NCI-H2171 (cell line): ENCODE measurements around the gene LRRC75A.
A peak's percentile ranks its signal among the peaks of the same experiment; 100 is the strongest.
"Not testable (repeated sequence)": the region's sequence is repeated elsewhere in the genome, so short reads cannot be mapped to it uniquely, and the experiment has no call there.

Source experiments
- DNase-seq: peaks from one replicate; lab custom pipeline; 2025; lab: John Stamatoyannopoulos, UW

Gene LRRC75A

DNA sequence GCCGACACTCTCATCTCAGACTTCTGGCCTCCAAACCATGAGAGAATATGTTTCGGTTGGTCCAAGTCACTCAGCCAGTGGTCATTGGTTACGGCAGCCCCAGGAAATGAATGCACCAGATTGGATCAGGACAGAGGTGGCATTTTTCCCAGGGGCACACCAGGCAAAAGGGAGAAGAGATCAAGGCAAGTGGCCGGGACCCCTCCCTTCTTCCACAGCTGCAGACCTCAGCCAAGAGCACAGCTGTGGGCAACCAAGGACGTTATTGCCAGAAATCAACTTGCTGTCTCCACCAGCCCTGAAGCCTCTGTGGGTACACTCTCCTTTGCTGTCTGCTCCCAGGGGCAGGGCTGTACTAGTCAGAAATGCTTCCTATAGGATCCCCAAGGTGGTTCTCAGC lies 20.7 kb downstream of the LRRC75A start:
- DNase-seq = no peak

DNA sequence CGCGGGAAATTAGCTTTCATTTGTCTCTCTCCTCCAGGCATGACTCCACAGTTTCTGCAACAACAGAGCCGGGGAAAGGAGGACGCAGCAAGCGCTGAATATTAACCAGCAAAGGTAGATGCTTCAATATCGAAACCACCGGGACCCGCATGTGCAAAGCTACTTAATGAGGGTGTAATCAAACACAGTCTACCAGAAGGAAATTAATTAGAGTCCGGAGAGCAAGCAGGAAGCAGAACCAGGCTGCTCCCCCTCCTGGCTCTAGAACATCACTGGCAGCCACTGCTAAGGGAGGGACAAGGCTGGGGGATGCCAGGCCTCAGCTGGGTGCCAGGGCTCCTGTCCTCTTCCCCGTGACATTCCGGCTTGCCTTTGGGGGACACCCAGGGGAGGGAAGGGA lies 21.7 kb downstream of the LRRC75A start:
- DNase-seq = peak; percentile 17

DNA sequence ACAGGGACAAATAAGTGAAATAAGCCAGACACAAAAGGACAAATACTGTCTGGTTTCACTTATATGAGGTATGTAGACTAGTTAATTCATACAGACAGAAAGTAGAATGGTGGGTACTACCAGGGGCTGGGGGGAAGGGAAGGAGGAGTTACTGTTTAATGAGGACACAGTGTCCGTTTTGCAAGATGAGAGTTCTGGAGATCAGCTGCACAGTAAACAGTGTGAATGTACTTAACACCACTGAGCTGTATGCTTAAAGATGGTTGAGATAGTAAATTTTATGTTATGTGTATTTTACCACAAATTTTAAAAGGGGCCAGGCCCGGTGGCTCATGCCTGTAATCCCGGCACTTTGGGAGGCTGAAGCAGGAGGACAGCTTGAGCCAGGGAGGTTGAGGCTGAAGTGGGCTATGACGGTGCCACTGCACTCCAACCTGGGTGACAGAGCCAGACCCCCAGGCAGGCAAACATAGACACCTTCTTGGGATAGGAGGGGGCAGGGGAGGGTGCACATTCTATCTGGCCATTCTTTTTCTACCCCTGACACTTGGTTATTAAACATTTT lies 23.5 kb downstream of the LRRC75A start:
- no peak for DNase-seq

DNA sequence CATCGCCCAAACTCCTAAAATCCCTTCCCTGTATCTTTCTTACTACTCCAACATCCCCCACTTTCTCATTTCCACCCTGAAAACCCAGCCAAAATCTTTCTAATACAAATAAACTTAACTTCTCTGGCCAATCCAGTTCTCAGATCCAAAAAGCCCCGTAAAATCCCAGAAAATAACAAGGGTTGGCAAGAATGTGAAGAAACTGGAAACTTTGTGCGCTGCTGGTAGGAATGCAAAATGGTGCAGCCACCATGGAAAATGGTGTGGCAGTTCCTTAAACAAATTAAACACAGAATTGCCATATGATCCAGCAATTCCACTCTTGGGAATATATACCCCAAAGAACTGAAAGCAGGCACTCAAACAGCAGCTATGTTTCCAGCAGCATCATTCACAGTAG lies 24.1 kb downstream of the LRRC75A start:
- no peak for DNase-seq

DNA sequence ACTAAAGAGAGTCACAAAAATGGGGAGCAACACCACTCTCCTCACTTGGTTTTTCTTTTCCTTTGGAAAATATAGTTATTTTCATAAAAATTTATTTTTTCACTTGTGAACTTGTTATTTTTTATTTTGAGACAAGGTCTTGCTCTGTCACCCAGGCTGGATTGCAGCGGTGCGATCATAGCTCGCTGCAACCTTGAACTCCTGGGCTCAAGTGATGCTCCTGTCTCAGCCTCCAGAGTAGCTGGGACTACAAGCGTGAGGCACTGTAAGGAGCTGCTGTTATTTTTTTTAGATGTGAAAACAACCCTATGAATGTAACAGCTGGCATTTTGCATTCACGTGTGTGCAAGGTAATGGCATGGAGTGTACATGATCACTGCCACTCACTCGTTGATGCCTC lies 24.9 kb downstream of the LRRC75A start:
- DNase-seq = no peak

DNA sequence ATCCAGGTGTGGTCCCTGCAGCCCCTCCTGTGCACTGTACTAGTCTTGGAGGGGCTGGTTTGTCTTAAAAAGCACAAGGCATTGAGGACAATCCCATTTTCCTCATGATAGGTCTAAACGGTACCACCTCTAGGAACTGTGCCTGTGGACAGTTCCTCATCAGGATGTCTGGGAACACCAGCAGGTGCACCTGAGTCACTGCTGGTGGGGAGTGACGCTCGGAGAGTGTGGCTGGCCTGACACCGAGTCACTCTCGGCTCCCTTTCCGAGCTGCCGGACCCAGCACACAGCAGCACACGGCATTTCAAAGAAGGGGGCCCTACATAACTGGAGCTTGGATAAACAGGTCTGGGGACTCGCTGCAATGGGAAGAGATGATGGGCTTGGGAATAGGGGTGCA lies 25.6 kb downstream of the LRRC75A start:
- DNase-seq = no peak

DNA sequence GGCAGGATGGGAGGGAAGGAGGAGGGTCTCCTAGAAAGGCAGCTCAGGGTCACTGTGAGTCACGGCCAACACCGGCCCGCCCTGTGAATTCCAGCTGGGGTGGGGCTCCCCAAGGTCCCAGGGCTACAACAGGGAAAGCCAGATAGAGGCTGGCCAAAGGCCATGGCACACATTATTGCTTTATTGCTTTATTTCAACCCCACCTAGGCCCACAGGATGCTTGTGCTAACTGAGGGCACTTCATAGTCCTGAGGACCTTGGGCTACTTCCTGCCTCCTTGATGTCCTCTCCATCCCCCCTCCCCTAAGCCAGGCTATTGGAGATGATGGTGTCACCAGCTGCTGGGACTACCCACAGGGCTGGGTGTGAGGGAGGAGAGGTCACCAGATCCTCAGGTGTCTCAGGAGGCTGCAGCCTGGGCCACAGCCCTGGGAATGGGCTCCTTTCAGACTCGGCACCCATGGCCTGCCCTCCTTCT lies 26.1 kb downstream of the LRRC75A start:
- no peak for DNase-seq

DNA sequence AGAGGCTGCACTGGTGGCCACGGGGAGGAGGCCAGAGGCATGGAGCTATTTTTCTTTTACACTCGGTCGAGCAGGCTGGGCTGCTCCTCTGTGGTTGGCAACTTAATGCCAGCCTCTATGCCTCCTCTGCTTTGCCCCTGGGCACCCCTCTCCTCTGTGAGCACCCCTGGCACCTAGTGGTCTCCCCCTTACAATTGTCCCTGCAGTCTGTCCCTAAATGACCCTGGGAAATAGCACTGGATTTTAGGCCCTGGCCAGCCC lies 27.0 kb downstream of the LRRC75A start:
- no peak for DNase-seq

DNA sequence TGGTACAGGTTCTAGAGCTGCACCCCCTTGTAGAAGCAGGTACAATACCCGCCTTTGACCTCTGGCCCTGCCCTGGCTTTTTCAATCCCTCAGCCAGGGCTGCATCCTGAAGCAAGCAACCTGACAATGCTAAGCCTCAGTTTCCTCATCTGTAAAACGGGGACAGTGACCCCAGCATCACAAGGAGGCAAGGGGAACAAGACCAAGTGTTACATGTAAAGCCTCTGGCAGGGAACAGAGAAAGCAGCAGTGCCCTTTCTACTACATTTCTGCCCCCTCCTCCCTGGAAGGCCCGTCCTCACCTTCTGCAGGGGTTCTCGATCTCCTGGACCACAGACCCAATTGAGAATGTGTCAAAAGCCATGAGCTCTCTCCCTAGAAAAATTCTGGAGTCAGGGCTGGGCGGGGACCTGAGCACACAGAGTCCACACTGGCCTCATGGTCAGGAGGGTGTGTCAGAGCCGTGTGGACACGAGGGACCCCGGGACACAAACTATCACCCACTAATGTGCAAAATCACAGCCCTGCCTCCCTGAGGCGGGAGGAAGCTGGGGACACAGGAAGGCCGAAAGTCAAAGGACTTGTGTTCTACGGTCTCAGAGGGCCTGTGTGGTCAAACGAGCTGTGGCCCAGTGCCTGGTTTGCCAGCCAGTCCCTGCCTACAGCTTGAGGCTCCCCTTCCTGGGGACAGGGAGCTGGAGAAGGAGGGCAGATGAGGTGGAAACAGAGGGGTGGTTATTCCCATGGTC lies 27.5 kb downstream of the LRRC75A start:
- no peak for DNase-seq

DNA sequence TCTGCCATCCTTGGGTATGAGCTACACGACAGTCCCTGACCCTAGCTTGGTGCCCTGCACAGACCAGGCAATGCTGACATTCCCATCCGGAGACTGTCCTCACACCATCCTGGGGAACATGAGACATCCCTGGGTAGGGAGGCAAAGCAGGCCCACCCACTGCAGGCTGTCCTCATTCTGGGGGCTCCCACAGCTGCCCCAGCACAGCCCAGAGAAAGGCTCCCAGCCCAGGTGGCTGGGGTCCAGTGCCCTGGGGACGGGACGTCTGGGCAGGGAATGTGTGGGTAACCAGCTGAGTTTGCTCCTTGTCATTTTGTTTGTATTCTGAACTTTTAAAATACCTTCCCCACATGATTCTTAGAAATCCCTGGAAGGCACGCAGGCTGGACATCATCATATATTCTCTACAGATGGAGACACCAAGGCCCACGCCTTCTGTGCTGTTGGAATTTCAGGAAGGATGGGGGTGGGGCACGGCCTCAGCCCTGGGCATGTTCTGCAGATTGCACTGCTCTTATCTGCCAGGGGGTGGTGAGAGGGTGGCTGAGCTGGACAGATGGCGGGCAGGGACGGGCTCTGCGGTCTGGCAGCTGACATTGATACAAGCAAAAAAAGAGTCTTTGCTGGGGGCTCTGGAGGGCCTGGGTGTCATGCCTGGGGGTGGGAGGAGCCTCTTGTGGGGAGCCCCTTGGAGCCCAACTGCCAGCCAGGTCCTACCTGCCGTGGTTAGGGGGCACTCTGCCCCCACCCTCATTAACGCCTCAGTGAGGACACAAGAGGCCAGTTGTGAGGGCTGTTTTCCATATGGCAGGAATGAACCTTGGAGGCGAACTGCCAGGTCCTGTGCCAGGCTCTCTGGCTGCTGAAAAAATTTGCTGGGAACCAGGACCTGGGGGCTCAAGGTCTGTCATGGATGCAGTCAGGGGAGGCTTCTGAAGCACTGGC lies 28.4 kb downstream of the LRRC75A start:
- DNase-seq = peak; percentile 75

DNA sequence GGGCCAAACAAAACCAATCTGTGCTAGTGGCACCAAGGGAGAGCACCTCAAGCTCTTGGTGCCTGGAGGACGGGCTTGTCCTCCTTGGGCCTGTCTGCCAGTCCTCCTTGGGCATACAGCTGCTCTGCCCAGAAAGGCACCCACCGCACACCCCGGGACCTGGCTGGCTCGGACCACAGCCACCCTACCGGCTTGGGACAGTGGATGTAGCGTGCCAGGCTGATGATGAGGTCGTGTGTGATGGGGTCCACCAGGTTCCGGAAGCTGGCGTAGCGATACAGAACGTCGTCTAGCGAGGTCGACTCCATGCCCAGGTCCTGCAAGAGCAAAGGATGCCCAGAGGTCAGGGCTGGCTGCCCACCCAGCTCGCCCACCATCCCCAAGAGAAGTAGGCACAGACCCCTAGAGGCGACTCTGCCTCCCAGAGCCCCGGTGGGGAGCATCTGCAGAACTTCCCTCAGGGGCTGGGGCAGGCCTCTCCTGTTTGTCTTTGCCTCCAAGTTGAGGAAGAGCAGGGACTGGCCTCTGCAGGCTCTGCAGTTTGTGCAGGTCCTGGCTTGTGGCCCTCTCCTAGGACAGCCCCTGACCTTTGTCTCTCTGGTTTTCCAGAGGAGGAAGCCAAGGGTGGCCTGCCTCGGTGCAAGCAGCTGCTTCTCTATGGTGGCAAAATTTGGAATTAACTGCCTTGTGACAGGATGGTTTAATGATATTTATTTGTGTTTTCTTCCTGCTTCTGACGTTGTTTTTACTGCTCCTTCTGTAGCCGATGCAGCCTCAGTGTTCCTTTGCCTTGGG lies 29.7 kb downstream of the LRRC75A start:
- no peak for DNase-seq

DNA sequence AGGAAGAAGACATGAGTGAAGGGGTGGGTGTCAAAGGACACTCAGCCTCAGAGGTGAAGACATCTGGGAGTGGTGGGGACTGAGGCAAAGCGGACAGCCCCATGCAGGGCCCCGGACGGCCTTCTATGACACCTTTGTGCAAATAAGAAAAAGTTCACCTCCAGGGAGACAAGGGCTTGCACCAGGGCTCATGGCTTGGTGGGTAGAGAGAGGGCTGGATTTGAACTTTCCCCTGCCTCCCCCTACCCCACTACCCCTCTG lies 30.5 kb downstream of the LRRC75A start:
- no peak for DNase-seq

DNA sequence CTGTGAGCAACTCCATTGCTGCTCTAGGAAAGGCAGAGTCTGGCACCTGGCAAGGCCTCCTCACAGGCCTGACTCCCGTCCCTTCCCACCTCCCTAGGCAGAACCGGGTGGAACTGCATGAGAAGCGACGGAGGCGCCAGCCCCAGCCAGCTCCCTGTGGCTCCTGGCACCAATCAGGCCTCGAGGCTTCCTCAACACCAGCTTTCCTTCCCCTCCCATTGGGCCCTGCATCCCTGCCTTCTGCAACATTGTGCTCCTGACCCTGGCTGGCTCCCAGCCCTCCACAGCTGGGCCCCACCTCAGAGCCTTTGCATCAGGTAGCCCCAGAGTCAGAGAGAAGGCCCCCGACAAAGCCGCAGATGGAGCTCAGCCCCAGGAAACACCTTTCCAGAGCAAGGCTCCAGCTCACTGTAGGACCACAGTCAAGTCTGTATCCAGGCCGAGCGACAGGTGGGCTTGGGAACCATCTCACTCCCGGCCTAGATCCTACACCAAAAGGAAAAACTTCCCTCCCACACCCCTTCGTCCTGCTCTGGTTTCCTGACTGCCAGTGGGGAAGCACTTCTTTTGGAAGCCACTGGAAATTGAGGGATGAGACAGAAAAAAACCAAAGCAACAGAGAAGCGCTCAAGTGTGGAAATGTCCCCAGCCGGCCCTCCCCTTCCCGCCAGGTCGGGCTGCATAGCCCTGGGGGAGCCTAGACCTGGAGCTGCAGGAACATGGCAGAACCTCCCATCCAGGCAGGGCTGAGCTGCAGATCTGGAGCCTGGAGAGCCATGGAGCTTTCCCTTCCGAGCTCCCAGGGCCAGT lies 31.0 kb downstream of the LRRC75A start:
- DNase-seq = no peak

DNA sequence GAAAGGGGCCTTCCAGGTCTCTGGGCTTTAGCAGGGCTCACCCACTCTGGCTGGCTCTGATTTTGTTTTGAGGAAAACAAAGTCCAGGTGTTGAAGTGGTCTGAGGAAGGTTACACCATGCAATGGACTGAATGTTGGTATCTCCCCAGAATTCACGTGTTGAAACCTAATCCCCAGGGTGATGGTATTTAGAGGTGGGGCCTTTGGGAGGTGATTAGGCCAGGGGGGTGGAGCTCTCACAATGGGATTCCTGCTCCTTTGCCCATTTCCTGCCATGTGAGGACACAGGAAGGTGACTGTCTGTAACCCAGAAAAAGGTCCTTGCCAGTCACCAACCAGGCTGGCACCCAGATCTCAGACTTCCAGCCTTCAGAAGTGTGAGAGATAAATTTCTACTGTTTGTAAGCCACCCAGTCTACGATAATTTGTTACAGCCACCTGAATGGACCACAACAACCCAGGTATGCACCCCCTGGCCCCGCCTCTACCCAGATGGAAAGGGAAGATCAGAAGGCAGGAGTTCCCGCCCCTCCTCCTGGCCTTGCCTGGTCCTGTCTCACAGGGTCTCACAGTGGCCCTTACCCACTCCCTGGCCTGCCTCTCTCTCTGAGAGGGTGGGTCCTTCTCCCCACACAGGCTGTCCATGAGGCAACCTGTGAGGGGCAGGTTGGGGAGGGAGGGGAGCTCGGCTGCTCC lies 32.0 kb downstream of the LRRC75A start:
- no peak for DNase-seq

DNA sequence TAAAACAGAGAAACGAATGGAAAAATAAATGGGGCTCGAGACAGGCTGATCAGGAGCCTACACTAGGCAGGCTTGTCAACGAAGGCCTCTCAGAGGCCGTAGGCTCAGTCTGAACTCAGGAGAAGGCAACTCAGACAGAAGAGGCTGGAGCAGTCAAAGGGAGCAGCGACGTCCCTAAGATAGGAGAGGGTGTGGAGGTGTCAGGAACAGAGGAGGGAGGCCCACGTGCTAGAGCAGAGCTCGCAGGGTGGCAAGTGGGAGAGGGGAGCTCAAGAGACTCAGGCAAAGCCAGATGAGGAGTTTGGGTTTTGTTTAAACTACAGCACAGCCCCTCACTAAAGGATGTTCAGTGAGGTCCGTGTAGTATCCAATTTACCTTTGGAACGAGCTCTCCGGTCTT lies 32.7 kb downstream of the LRRC75A start:
- DNase-seq = no peak

DNA sequence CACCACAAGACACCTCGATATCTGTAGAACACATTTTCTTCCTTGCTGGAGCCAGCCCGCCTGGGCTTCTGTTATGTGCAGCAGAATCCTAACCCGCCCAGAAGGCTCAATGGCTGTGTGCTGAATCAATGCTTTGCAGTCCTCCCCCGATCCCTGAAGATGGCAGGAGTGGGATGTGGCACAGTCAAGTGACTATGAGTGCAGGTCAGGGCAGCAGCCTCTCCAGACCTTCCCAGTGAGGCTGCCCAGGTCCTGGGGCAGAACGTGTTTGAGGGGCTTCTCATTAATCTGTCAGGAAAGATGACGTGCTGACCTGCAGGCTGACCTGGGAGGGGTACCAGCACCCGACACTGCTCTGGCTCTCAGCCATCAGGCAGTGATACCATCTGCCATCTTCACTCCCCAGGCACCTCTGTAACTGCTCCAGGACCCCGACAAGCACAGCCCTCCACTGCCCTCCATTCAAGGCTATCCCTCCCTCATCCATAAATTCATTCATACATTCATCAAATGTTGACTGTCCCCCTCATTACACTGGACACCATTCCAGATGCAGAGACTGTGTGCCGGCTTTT lies 35.2 kb downstream of the LRRC75A start:
- DNase-seq = no peak

DNA sequence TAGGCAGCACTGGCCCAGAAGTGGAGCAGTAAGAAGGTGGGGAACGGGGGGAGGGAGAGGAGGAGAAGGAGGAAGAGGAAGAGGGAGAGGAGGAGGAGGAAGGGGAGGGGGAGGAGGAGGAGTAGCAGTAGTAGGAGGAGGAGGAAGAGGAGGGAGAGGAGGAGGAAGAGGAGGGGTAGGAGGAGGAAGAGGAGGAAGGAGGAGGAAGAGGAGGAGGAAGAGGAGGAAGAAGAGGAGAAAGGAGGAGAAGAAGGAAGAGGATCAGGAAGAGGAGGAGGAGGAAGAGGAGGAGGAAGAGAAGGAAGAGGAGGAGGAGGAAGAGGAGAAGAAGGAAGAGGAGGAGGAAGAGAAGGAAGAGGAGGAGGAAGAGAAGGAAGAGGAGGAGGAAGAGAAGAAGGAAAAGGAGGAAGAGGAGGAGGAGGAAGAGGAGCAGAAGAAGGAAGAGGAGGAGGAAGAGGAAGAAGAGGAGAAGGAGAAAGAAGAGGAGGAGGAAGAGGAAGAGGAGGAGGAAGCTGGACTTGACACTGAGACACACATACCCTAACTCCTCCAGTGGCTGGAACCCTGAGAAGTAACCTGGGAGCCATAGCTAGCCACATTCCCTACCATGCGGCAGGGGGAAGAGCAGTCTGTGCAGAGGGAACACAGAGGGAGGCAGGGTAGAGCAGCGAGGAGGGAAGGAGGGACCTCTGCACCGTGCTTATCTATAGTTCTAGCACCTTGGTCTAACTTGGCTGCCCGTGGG lies 35.8 kb downstream of the LRRC75A start:
- DNase-seq = no peak

DNA sequence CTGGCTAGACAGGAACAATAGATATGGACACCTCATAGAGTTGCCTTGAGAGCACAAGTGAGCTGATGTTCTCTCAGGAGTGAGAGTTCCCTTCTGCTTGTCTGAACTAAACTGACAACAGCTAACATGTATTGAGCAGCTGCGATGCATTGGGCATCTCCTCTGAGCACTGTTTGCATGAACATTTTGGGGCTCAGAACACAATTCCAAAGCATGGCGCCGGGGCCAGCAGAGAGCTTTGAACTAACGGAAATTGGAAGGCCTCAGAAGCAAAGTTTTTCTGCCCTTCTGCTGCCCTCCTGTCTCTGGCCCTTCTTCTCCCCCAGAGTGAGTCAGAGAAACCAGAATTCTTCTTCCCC lies 38.5 kb downstream of the LRRC75A start:
- DNase-seq = no peak

DNA sequence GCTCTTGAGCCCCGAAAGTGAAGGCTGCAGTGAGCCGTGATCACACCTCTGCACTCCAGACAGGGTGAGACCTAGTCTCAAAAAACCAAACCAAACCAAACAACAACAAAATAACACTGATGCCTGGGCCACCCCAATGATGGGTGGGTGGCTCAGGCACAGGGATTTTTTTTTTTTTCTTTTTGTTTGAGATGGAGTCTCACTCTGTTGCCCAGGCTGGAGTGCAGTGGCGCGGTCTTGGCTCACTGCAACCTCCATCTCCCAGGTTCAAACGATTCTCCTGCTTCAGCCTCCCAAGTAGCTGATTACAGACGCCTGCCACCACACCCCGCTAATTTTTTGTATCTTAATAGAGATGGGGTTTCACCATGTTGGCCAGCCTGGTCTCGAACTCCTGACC lies 39.7 kb downstream of the LRRC75A start:
- not testable (repeated sequence) for DNase-seq

DNA sequence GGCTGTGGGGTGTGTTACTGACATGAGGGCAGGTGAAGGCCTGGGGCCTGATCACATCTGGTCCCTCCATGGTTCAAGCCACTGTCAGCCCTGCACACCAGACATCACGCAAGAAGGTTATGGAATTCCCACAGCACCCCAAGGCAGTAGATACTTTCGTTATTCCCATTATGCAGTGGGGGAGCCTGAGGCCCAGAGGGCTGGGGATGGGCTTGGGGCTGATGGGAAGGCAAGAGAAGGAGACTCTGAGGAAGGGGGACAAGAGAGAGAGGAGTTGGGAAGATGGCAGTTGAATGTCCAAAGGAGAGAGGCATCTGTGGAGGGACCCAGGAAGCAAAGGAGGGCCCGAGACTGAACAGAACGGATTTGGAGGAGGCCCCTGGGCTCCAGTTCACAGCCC lies 42.0 kb downstream of the LRRC75A start:
- no peak for DNase-seq
